Measurements from ENCODE around the gene DMWD.

DMWD gene

GRCh38 chr19:45747513-45747912 is 45.1 kb downstream of the DMWD start:
- DNase-seq (ENCODE audit: low read depth) = no peak

- no peak for DNase-seq (ENCODE audit: low read depth)
These were observed 45.8 kb downstream of the DMWD start for GRCh38 chr19:45746866-45747265.

GRCh38 chr19:45745606-45746005 is 47.0 kb downstream of the DMWD start:
- no peak for DNase-seq (ENCODE audit: low read depth)

- no peak for DNase-seq (ENCODE audit: low read depth)
These were observed 49.7 kb downstream of the DMWD start for GRCh38 chr19:45742969-45743368.

- no peak for DNase-seq (ENCODE audit: low read depth)
These were observed 52.9 kb downstream of the DMWD start for GRCh38 chr19:45739498-45740439.

- no peak for DNase-seq (ENCODE audit: low read depth)
These were observed 59.4 kb downstream of the DMWD start, which contains the start of gene MEIOSIN for GRCh38 chr19:45733160-45733810. Gene MEIOSIN (plus strand): TSS chr19:45733439. CDS start chr19:45735377, 1,938 bp downstream.
